Uterus (tissue), 2 donors: ENCODE data around the gene PPP2R2C.

ENCODE experiments used
- CTCF ChIP-seq, 4 experiments: fragments of 200-600 bp in 2 of 4; fragments of 450-650 bp in 2 of 4; sonication (generic) in 2 of 4; IDR thresholded peaks; one replicate each; pipeline ENCODE4 v1.5.1; 2016 to 2019; ENCODE audit warnings: antibody characterized with exemption in 4 of 4, mild to moderate bottlenecking in 2 of 4, moderate library complexity in 1 of 4
- POLR2A ChIP-seq, 2 donors: fragments of 450-650 bp; IDR thresholded peaks; one replicate each; pipeline ENCODE4 v1.6.1; 2016; ENCODE audit warnings: antibody characterized with exemption in 2 of 2, mild to moderate bottlenecking in 1 of 2, moderate library complexity in 1 of 2

- TF ChIP-seq CTCF (IDR thresholded peaks at IDR 0.05) (no peak), POLR2A (IDR thresholded peaks at IDR 0.05) (no peak)
Measured at GRCh38 chr4:6270636-6271121, 201.7 kb downstream of the PPP2R2C start.
